SK-N-SH treated with all-trans-retinoic acid at 6 μM for 48 hours (cell line): Measurements from ENCODE around the gene CSTB.

ENCODE experiments used
- ESRRG ChIP-seq: fragments of 250-450 bp; sonication (Bioruptor Pico); IDR thresholded peaks from 2 replicates; pipeline ENCODE4 v1.6.1; 2021; ENCODE audit warnings: mild to moderate bottlenecking
- PATZ1 ChIP-seq: fragments of 250-450 bp; sonication (Bioruptor Pico); IDR thresholded peaks from 2 replicates; pipeline ENCODE4 v1.8.0; 2020; ENCODE audit warnings: mild to moderate bottlenecking, moderate library complexity, borderline replicate concordance
- POU6F1 ChIP-seq: fragments of 250-450 bp; sonication (Bioruptor Pico); IDR thresholded peaks from 2 replicates; pipeline ENCODE4 v1.8.0; 2021; ENCODE audit warnings: low read depth, mild to moderate bottlenecking, moderate library complexity, borderline replicate concordance
- PPARA ChIP-seq: fragments of 250-450 bp; sonication (Bioruptor Pico); IDR thresholded peaks from 2 replicates; pipeline ENCODE4 v1.5.0; 2020; ENCODE audit warnings: mild to moderate bottlenecking, borderline replicate concordance
- RARB ChIP-seq: fragments of 250-450 bp; sonication (Bioruptor Pico); IDR thresholded peaks from 2 replicates; pipeline ENCODE4 v1.8.0; 2021; ENCODE audit warnings: mild to moderate bottlenecking, moderate library complexity
- TOX ChIP-seq: fragments of 250-450 bp; sonication (Bioruptor Pico); IDR thresholded peaks from 2 replicates; pipeline ENCODE4 v1.8.0; 2021; ENCODE audit warnings: mild to moderate bottlenecking, moderate library complexity, borderline replicate concordance
- ZFP3 ChIP-seq: fragments of 250-450 bp; sonication (Bioruptor Pico); IDR thresholded peaks from 2 replicates; pipeline ENCODE4 v1.5.0; 2020; ENCODE audit warnings: mild to moderate bottlenecking, moderate library complexity
- ZFP30 ChIP-seq: fragments of 450-650 bp; formaldehyde crosslinking; IDR thresholded peaks from 2 replicates; pipeline ENCODE4 v1.5.0; 2022; ENCODE audit warnings: mild to moderate bottlenecking, moderate library complexity

DNA sequence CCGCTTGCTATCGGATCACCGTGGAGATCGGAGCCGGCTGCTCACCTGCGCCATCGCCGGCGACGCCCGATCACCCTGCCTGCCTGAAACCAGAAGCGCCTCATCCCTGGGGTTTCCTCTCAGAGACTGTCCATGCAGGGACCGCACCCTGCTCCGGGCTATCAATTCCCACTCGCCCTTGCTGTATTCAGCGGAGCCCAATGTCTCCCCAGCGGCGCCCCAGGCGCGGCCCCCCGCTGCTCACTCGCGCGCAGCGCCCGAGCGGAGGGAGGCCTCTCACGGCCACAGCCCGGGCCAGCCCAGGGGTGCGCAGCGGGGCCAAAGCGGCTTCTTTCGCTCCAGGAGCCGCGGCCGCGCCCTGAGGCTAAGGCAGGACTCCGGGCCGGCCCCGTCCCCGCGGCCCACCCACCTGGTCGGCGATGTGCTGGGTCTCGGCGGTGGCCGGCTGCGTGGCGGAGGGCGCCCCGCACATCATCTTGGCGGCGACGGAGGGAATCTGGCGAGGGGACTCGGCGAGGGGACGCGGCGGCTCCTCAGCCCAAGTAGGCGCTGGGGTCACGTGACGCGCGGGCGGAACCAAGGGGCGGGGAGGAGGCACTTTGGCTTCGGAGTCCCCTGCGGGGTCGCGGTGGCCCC, at the start of gene CSTB:
- no peak for TF ChIP-seq ZFP30 (CRISPR knock-in tag)
- no peak for TF ChIP-seq PPARA
- no peak for TF ChIP-seq ZFP3 (CRISPR knock-in tag)
- TF ChIP-seq POU6F1 (CRISPR knock-in tag): no peak
- no peak for TF ChIP-seq ESRRG (CRISPR knock-in tag)
- TF ChIP-seq PATZ1 (CRISPR knock-in tag): no peak
- TF ChIP-seq TOX (CRISPR knock-in tag): no peak
- no peak for TF ChIP-seq RARB (CRISPR knock-in tag)
